ENCODE data around the gene TEAD3. TPM values are rescaled to one million over a fixed set of nuclear protein-coding genes. Genes with fewer than 3 reads are reported as not detected.

TEAD3 gene
- total and polyA plus RNA-seq, 2 of the 4 experiments (the other 2 are of a cell fraction) = 5.2 to 28.0 TPM

- Histone ChIP-seq H3K79me1 (ENCODE audit: low read depth in 1 of 2, low read length in 2 of 2) (peaks cover 0 to 9% of the 10 kb centered on the region in 2 experiments; a peak in 2 of 4 replicates), H3K9ac (ENCODE audit: low read depth, low read length) (no peak overlapping the region), H3K4me3 (ENCODE audit: insufficient read depth, low read depth, low read length) (no peak overlapping the region), H2AFZ (replicated peaks; ENCODE audit: low read length, poor library complexity) (no peak overlapping the region), H3K36me3 (ENCODE audit: control insufficient read depth, insufficient read depth, low read length) (no peaks in the 10 kb centered on the region), H3K56ac (ENCODE audit: extremely low read depth, insufficient read depth, low read length) (no peak overlapping the region), H4K91ac (ENCODE audit: insufficient read depth, low read depth, low read length) (no peak overlapping the region), H3K27ac (ENCODE audit: insufficient read depth, low read length) (no peak overlapping the region), H3K4me2 (ENCODE audit: low read depth, low read length) (no peak overlapping the region), H3K14ac (replicated peaks; ENCODE audit: low read depth, low read length) (no peak overlapping the region), H2BK15ac (ENCODE audit: low read depth, low read length) (no peak overlapping the region), H4K5ac (ENCODE audit: low read depth, low read length) (no peak overlapping the region), H2BK120ac (ENCODE audit: low read depth, low read length) (no peak overlapping the region), H2BK5ac (ENCODE audit: low read depth, low read length, poor library complexity, severe bottlenecking) (no peak overlapping the region), H3K9me1 (ENCODE audit: insufficient read depth, low read length) (peaks cover 14% of the 10 kb centered on the region), H4K20me1 (ENCODE audit: insufficient read depth, low read length) (no peaks in the 10 kb centered on the region), H3K9me3 (ENCODE audit: control insufficient read depth, insufficient read depth, low read length) (peaks cover 5% of the 10 kb centered on the region; the same call in 1 of the 2 replicates), H2BK20ac (ENCODE audit: low read depth, low read length) (no peak overlapping the region), H3K23ac (ENCODE audit: low read depth, low read length) (no peak overlapping the region), H3K4me1 (ENCODE audit: control insufficient read depth, insufficient read depth, low read length) (peaks cover 7% of the 10 kb centered on the region), H3K4ac (ENCODE audit: low read depth, low read length) (no peak overlapping the region), H4K8ac (ENCODE audit: low read depth in 2 of 2, low read length in 2 of 2) (no peak overlapping the region), H2AK9ac (replicated peaks; ENCODE audit: low read depth, low read length, poor library complexity) (no peak overlapping the region), H3K18ac (ENCODE audit: low read depth, low read length) (no peak overlapping the region), H2AK5ac (ENCODE audit: low read depth, low read length) (no peak overlapping the region), H3K27me3 (ENCODE audit: control insufficient read depth, insufficient read depth, low read length) (peaks cover 31% of the 10 kb centered on the region)
- intact Hi-C loops (cut with micrococcal nuclease) = no loop called here
- DNase-seq (no peak), ATAC-seq (ENCODE audit: low read depth) (no peak)
- CTCF ChIA-PET = no interaction called here
- WGBS, 2 experiments (ENCODE audit: extremely low coverage in 2 of 2, insufficient read length in 1 of 2) = 87% methylated on average over 9 of the region's 15 CpGs; no CpG with 5 or more reads in 1 of the 2 experiments
- no TSS peak for BruUV-seq (replicated peaks)
- TF ChIP-seq CEBPB (IDR thresholded peaks at IDR 0.05; ENCODE audit: low read depth, low read length) (no peak), CHD1 (IDR thresholded peaks at IDR 0.05; ENCODE audit: low read depth, low read length) (no peak), MAFK (IDR thresholded peaks at IDR 0.05; ENCODE audit: low read depth, low read length) (no peak), RCOR1 (IDR thresholded peaks at IDR 0.05; ENCODE audit: insufficient replicate concordance, low read length) (no peak), FOS (IDR thresholded peaks at IDR 0.05; ENCODE audit: low read depth, low read length) (no peak), RFX5 (IDR thresholded peaks at IDR 0.05; ENCODE audit: low read depth, low read length) (no peak), MXI1 (IDR thresholded peaks at IDR 0.05; ENCODE audit: borderline replicate concordance, low read depth, low read length) (no peak), BHLHE40 (IDR thresholded peaks at IDR 0.05; ENCODE audit: low read depth, low read length) (no peak)
- TF ChIP-seq, protein P1, sequence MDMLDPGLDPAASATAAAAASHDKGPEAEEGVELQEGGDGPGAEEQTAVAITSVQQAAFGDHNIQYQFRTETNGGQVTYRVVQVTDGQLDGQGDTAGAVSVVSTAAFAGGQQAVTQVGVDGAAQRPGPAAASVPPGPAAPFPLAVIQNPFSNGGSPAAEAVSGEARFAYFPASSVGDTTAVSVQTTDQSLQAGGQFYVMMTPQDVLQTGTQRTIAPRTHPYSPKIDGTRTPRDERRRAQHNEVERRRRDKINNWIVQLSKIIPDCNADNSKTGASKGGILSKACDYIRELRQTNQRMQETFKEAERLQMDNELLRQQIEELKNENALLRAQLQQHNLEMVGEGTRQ (IDR thresholded peaks at IDR 0.05; ENCODE audit: low read depth, low read length) = no peak
- in situ Hi-C loops (cut with MboI; ENCODE audit: low sequenced_read_pairs) = no loop called here
- dilution Hi-C loops (cut with HindIII; ENCODE audit: low sequenced_read_pairs, unreplicated experiment) = no loop called here
- POLR2A ChIA-PET (ENCODE audit: unreplicated experiment) = no interaction called here
Measured at GRCh38 chr6:35503534-35503933, 6.7 kb upstream of the TEAD3 start.
